GM23248 (cell line): ENCODE data around the gene SKAP1.

Experiments
- EZH2 ChIP-seq: fragments of 200-600 bp; sonication (generic); IDR thresholded peaks from 2 replicates; pipeline ENCODE4 v1.6.1; 2018; ENCODE audit warnings: antibody characterized with exemption, mild to moderate bottlenecking; ENCODE audit not compliant: insufficient read depth, poor library complexity, severe bottlenecking
- EZH2phosphoT487 ChIP-seq: fragments of 200-600 bp; sonication (generic); IDR thresholded peaks from 2 replicates; pipeline ENCODE4 v1.6.1; 2018; ENCODE audit warnings: antibody characterized with exemption, moderate library complexity, mild to moderate bottlenecking, low read depth; ENCODE audit not compliant: insufficient read depth

GRCh38 chr17:48104440-48104839 is 325.6 kb downstream of the SKAP1 start:
- TF ChIP-seq EZH2 (no peak), EZH2phosphoT487 (no peak)
